Fibroblast of gingiva (primary cell): ENCODE results near the gene ZFAND6.
"Not testable (repeated sequence)": the region's sequence is repeated elsewhere in the genome, so short reads cannot be mapped to it uniquely, and the experiment has no call there.

Source experiments
- DNase-seq: peaks from one replicate; pipeline ENCODE4 v3.0.0-alpha.2; 2011; ENCODE audit warnings: low read depth

Gene ZFAND6

DNA sequence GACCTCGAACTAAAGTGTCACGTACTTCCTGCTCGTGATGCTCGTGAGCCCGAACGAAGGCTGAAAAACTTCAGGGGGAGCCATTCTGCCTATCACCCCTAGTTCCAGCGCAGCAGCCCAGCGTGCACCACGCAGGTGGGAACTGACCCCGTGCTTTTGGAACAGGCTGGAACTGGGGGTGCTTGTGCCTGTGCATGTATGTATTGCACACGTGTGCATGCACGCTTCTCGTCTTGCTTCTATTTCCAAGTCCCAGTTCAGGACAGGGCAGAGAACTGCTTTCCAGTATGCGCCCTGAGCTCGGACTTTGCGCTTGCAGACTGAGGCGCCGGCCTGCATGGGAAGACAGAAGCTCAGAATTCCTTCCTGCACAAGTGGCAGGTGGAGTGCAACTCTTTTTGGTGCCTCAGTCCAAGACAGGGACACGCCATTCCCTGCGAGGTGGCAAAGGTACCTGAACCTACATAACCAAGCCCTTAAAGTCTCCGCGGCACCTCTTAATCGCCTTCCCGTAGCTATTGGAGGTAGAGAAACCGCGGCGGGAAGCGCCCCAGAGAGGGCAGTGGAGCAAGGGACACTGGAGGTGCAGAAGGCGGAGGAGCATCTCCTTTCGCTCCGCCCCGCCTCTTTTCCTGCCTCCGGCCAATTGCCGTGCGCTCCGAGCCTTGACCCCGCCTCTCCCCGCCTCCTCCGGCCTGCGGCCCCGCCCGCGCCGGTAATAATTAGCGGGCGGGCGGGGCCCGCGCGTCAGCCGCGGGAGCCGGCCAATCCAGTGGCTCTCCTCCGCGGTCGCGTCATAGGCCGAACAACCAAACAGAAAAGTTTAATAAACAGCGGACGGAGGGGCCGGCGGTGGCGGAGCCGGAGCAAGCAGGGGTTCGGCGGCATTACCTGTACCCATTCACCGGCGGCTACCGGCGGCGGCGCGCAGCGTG, at the start of gene ZFAND6:
Gene ZFAND6 (plus strand): TSS at position 826 of the 935 bp plus-strand sequence. CDS start 60,669 bp downstream, outside the sequence.
- peak; percentile 89 for DNase-seq

DNA sequence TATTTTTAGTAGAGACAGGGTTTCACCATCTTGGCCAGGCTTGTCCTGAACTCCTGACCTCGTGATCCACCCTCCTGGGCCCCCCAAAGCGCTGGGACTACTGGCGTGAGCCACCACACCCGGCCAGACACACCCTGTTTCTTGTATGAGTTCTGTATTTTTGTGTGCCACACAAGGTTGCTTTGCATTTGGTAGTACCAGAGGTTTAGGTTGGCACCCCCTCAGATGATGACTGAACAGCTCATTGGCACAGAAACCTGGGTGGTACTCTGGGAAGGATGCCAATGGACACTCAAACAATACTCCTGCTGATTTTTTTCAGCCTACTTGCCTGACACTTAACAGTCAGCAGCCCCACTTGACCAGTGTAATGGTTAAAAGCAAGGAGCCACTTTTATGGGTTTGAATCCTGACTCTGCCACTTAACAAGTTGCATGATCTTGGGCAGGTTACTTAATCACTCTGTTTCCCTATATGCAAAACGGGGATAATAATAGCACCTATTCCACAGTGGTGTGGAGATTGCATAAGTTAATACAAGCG, 49.3 kb upstream of the ZFAND6 start:
- peak; percentile 54 for DNase-seq

DNA sequence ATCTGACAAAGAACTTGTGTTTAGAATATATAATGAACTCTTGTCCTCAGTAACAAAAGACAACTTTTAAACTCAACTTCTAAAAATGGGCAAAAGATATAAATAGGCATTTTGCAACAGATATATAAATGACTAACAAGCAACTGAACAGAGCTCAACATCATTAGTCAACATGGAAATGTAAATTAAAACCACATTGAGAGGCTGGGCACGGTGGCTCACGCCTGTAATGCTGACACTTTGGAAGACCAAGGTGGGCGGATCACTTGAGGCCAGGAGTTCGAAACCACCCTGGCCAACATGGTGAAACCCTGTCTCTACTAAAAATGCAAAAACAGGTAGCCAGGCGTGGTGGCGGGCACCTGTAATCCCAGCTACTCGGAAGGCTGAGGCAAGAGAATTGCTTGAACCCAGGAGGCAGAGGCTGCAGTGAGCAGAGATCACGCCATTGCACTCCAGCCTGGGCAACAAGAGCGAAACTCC, 48.4 kb upstream of the ZFAND6 start:
- DNase-seq, result peak; percentile 94

DNA sequence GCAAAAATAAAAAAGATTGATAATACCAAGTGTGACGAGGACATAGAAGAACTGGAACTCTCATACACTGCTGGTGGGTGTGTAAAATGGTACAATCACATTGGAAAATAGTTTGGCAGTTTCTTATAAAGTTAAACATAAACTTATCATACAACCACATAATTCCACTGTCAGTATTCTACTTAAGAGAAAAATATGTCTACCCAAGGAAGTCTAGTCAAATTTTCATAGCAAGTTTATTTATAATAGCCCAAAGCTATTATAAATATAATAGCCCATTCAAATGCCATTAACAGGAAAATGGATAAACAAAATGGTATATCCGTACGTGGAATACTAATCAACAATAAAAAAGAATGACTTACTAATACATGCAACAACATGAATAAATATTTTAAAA, 47.9 kb upstream of the ZFAND6 start:
- DNase-seq, result no peak

DNA sequence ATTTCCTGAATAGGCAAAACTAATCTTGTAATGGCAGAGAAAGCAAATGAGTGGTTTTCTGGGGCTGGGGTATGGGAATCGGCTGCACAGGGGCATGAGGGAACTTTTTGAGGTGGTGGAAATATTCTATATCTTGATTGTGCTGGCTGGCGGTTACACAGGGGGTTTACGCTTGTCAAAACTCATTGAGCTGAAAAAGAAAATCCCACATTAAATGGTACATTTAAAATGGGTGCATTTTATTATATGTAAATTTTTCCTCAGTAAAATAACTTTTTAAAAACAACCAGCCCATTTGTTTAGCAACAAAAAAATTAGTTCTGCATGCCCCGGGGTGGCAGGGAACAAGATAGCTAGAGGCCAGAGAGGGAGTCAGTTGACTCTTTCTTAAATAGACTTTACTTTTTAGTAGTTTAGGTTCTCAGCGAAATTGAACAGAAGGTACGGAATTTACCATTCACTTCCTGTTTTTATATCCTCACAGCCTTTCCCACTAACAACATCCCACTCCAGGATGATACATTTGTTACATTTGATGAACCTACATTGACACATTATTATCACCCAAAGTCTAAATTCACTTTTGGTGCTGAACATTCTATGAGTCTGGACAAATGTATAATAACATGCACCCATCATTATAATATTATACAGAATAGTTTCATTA, 47.3 kb upstream of the ZFAND6 start:
- DNase-seq, result no peak

DNA sequence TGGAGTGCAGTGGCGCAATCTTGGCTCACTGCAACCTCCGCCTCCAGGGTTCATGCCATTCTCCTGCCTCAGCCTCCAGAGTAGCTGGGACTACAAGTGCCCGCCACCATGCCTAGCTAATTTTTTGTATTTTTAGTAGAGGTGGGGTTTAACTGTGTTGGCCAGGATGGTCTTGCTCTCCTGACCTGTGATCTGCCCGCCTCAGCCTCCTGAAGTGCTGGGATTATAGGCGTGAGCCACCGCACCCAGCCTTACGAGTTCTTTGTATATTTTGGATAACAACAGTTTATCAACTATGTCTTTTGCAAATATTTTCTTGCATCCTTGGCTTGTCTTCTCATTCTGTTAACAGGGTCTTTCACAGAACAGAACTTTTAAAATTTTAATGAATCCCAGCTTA, 45.3 kb upstream of the ZFAND6 start:
- not testable (repeated sequence) for DNase-seq

DNA sequence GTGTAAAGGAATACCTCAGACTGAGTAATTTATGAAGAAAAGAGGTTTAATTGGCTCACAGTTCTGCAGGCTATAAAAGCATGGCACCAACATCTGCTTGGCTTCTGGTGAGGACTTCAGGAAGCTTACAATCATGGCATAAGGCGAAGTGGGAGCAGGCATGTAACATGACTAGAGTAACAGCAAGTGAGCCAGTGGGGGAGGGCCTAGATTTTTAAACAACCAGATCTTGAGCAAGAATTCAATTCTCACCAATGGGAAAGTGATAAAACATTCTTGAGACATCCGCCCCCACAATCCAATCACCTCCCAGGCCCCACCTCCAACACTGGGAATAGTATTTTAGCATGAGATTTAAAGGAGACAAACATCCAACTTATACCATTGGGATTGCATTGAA, 44.3 kb upstream of the ZFAND6 start:
- no peak for DNase-seq

DNA sequence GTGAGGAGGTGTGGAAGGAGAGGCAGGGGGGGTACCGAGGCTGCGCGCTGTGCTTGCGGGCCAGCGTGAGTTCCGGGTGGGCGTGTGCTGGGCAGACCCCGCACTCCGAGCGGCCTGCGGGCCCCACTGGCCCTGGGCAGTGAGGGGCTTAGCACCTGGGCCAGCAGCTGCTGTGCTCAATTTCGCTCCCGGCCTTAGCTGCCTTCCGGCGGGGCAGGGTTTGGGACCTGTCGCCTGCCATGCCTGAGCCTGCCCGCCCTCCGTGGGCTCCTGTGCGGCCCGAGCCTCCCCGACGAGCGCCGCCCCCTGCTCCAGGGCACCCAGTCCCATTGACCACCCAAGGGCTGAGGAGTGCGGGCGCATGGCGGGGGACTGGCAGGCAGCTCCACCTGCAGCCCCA, 43.0 kb upstream of the ZFAND6 start:
- DNase-seq, result not testable (repeated sequence)

DNA sequence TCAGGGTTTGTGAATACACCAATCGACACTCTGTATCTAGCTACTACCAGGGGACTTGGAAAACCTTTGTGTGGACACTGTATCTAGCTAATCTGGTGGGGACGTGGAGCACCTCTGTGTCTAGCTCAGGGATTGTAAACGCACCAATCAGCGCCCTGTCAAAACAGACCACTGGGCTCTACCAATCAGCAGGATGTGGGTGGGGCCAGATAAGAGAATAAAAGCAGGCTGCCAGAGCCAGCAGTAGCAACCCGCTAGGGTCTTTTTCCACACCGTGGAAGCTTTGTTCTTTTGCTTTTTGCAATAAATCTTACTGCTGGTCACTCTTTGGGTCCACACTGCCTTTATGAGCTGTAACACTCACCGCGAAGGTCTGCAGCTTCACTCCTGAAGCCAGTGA, 42.3 kb upstream of the ZFAND6 start:
- DNase-seq, result not testable (repeated sequence)

DNA sequence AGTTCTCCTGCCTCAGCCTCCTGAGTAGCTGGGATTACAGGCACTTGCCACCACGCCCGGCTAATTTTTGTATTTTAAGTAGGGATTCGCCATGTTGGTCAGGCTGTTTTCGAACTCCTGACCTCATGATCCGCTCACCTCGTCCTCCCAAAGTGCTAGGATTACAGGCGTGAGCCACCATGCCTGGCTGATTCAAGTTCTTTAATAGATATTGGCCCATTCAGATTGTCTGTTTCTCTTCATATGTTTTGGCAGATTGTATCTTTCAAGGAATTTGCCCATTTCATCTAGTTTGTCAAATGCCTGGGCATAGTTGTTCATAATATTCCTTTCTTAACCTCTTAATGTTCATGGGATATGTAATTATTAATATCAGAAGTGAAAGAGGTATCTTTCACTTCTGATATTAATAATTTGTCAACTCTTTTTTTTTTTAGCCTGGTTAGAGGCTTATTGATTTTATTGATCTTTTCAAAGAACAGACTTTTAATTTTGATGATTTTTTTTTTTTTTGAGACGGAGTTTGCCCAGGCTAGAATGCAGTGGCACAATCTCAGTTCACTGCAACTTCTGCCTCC, 40.2 kb upstream of the ZFAND6 start:
- DNase-seq, result no peak

DNA sequence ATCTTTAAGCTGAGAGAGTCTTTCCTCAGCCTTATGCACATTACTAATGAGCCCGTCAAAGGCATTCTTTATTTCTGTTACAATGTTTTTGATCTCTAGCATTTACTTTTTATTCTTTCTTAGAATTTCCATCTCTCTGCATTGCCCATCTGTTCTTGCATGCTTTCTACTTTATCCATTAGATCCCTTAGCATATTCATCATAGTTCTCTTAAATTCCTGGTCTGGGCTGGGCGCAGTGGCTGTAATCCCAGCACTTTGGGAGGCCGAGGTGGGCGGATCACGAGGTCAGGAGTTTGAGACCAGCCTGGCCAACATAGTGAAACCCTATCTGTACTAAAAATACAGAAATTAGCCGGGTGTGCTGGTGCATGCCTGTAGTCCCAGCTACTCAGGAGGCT, 39.3 kb upstream of the ZFAND6 start:
- DNase-seq, result not testable (repeated sequence)

DNA sequence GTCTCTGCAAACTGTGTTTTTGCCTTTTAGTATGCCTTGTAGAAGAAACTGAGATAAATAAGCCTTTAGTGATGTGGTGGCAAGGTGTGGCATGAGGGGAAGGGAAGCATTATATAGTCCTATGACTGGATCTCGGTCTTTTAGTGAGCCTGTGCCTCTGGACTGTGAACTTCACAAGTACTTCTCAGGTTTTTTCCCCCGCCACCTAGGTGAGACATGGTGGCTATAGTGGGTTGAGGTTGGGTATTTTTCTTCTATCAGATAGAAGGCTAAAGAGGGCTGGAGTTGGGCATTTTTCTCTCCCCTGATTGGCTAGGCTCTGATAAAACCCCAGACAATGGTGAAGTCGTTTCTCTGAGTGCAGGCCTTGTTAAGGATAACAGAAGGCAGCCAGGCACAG, 38.7 kb upstream of the ZFAND6 start:
- DNase-seq, result no peak

DNA sequence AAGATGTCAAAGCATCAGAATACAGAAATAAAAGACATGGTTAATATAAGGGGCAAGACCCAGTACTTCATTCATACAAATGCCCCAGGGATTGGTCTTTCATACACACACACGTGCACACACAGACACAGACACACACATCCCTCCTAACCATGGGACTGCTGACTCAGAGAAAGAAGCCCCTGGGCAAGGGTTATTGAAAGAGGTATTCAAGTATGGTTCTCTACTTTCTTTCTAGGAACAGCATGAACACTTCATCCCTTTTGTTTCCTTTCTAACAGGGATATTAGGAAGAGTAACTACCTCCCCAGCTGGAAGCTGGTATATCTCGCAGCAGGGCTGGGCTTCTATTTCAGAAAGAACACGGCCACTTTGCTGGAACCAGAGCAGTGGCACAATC, 33.2 kb upstream of the ZFAND6 start:
- DNase-seq, result no peak

DNA sequence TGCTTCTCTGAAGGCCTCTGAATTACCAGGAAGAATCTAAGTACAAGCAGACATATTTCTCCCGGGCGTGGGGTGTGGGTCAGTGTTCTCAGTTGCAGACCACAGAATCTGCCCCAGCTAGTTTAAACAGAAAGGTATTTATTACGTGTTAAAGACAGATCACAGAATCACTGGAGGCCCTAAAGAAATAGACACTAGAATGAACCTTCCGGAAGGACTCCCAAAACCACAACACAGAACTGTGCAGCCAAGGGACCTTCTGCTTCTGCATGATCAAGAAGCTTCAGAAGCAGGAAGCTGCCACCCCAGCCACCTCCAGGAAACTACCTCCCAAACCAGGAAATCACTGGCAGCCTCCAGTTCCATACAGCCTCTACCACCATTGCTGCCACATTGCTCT, 32.7 kb upstream of the ZFAND6 start:
- no peak for DNase-seq

DNA sequence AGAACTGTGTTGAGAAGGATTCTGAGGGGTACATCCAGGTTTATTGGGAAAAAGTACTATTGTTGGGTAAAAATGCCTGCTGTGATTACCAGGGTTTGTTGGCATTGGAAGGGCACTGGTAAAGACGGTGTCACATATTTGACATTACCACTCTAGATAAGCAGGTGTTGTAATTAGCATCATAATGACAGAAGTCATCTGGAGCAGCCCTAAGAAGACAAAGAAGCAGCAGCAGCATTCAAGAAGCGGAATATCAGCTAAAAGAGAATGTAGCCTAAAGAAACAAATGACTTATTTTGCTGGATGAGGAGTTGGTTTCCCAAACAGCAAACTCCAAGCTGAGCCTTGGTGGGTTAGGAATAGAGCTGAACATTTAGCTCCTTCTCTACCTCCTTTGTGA, 30.5 kb upstream of the ZFAND6 start:
- DNase-seq, result no peak

DNA sequence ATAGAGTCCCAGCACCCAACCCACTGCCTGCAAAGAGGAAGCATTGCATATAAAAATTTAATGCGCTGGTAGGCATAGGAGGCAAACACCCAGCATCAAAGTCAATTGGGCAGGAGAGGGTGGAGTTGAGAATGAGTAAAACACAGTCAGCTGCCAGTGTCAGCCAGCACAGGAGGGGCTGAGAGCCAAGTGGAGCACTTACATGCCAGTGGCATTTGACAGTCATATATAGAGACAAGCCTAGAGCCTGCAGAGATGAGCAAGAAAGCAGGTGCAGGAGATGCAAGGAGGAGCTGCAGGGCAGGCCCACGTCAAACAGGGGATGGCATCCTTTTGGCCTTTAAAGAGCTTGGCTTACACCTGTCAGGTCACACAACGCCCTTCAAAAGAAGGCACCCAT, 27.6 kb upstream of the ZFAND6 start:
- no peak for DNase-seq

DNA sequence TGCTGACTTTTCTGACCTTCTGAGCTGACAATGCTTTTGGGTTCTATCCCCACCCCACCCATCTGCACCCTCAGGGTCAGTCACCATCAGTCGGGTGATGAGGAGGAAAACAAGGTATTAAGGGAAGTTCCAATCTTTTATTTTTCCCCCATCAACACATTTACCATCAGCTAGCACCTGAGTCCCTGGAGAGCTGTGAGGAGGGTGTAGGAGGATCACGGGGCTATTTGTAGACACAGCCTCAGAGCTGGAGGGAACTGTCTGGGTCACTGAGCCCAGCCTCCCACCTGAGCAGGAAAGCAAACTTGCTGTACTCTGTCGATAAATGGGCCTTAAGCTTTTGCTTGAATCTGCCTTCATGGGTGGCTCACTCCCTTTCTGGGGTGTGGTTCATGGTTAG, 24.8 kb upstream of the ZFAND6 start:
- DNase-seq, result no peak

DNA sequence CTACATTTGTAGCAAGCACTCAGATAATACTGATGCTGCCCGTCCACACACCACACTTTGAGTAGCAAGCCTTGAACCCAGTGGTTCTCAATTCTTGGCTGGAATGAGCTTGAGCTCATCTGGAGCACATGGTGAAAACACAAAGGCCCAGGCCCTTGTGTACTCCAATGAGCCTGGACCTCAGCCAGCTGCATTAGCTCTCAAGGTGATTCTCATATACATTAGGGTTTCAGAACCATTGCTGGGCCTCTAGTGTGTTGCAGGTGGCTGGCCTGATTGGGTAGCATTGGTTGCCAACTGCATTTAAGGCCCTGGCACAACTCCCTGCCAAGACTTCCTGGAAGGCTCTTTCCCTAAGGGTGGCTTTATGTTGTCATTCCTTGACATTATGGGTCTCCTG, 23.4 kb upstream of the ZFAND6 start:
- DNase-seq, result no peak

DNA sequence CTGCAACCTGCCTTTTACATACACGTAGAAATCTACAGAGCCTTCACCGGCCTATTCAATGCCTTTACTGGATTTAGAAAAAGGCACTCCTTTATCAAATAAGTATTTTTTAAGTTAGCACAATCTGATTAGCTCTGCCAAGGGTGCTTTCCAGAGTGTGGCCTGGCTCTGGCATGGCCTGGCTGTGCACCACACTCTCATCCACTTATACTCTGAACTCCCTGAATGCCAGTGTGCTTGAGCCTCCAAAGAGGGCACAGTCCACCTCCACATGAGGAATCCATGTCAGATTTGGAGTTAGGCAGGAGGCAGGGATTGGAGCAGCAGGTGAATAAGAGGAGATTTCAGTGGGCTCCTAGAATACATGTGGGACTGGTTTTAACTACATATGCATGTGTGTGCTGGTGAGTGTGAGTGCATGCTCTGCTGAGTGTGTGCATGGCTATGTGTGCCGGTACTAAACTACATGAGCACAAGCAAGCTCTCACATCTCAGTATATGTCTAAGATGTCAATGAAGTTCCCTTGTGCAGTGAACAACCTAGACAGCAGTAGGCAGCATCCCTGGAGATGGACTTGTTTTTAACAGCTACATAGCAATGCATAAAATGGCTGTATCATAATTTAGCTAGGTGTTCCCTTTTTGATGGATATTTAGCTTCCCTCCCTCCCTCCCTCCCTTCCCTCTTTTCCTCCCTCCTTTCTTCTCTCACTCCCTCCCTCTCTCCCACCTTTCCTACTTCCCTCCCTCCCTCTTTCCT, 17.8 kb upstream of the ZFAND6 start:
- DNase-seq, result no peak

DNA sequence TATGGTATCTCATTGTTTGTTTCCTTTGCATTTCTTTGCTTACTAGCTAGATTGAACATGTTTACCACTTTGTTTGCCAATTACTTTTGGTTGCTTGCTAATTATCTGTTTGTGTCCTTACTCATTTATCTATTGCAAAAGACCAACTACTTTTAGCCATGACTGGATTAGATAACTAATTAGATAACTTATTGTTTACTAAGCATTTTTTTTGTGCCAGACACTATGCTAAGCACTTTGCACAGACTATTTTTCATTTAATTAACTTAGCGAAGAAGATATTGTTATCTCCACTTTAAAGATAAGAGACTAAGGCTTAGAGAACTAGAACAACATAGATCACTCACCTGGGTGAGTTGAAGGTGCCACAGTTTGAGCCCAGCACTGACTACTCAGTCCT, 16.9 kb upstream of the ZFAND6 start:
- no peak for DNase-seq

DNA sequence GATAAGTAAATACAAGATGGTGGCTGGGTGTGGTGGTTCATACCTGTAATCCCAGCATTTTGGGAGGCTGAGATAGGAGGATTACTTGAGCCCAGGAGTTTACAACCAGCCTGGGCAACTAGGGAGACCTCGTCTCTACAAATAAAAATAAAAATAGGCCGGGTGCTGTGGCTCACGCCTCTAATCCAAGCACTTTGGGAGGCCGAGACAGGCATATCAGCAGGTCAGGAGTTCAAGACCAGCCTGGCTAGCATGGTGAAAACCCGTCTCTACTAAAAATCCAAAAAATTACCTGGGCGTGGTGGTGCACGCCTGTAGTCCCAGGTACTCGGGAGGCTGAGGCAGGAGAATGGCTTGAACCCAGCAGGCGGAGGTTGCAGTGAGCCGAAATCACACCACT, 14.3 kb upstream of the ZFAND6 start:
- not testable (repeated sequence) for DNase-seq

DNA sequence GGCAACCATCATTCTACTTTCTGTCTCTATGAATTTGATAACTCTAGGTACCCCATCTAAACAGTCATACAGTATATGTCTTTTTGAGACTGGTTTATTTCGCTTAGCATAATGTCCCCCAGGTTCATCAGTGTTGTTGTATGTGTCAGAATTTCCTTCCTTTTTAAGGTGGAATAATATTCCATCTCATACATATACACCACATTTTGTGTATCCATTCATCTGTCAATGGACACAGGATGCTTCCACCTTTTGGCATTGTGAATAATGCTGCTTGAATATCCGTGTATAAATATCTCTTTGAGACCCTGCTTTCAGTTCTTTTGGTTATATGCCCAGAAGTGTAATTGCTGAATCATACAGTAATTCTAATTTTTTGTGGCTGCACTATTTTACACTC, 10.4 kb upstream of the ZFAND6 start:
- DNase-seq, result no peak
